HUES64 (cell line): Measurements from ENCODE around the gene OR5M10.

ENCODE experiments used
- H3K27ac ChIP-seq: 2 replicates; pipeline ENCODE4 v1.7.0; 2013; ENCODE audit warnings: low read depth, low read length, inconsistent platforms
- H3K27me3 ChIP-seq: 2 replicates; pipeline ENCODE4 v1.6.1; 2013; ENCODE audit warnings: mild to moderate bottlenecking, low read length; ENCODE audit not compliant: insufficient read depth
- H3K36me3 ChIP-seq: 2 replicates; pipeline ENCODE4 v1.6.1; 2013; ENCODE audit warnings: mild to moderate bottlenecking, low read length; ENCODE audit not compliant: insufficient read depth
- H3K4me1 ChIP-seq: 2 replicates; pipeline ENCODE4 v1.6.1; 2013; ENCODE audit warnings: mild to moderate bottlenecking, low read length, moderate library complexity; ENCODE audit not compliant: insufficient read depth
- H3K4me3 ChIP-seq: 2 replicates; pipeline ENCODE4 v1.5.1; 2013; ENCODE audit warnings: mild to moderate bottlenecking, low read length, moderate library complexity
- H3K9ac ChIP-seq: 2 replicates; pipeline ENCODE4 v1.6.1; 2013; ENCODE audit warnings: mild to moderate bottlenecking, low read depth, low read length
- H3K9me3 ChIP-seq: 2 replicates; pipeline ENCODE4 v1.6.1; 2013; ENCODE audit warnings: low read depth, low read length; ENCODE audit not compliant: insufficient read depth
- WGBS: fragments of 150-250, 120-280 bp; methylation state at CpG from one replicate; pipeline ENCODE4 v1.1.7; 2013; ENCODE audit warnings: missing lambda C conversion rate; 5-methylcytosine and 5-hydroxymethylcytosine counted together

Gene OR5M10

GRCh38 chr11:56531856-56532255 lies 45.7 kb downstream of the OR5M10 start:
- no peaks in the 10 kb centered on the region for H3K27me3 ChIP-seq
- 100% methylated on average over 1 of the region's 2 CpGs for WGBS
- H3K27ac ChIP-seq, result no peak overlapping the region
- H3K9me3 ChIP-seq, result no peaks in the 10 kb centered on the region
- no peaks in the 10 kb centered on the region for H3K36me3 ChIP-seq
- H3K4me1 ChIP-seq, result no peaks in the 10 kb centered on the region
- no peak overlapping the region for H3K9ac ChIP-seq
- no peak overlapping the region for H3K4me3 ChIP-seq
